Epithelial cell of esophagus (primary cell): Measurements from ENCODE around the gene DLGAP1.
A peak's percentile ranks its signal among the peaks of the same experiment; 100 is the strongest.

Experiments
- DNase-seq: peaks from one replicate; pipeline ENCODE4 v3.0.0; 2010; ENCODE audit warnings: low read depth
- H3K4me3 ChIP-seq: 2 replicates; pipeline ENCODE4 v1.5.1; 2011; ENCODE audit warnings: mild to moderate bottlenecking, low read length, control low read depth
- CTCF ChIP-seq: IDR thresholded peaks from 2 replicates; pipeline ENCODE4 v1.5.1; 2011; ENCODE audit warnings: low read depth, mild to moderate bottlenecking, low read length, control low read depth, inconsistent platforms; ENCODE audit not compliant: insufficient read depth; ENCODE audit errors: missing control alignments

The DLGAP1 gene

GRCh38 chr18:3814816-3815215 lies 640.3 kb downstream of the DLGAP1 start:
- peak; percentile 37 for DNase-seq
- TF ChIP-seq CTCF, result no peak
- H3K4me3 ChIP-seq, result no peak overlapping the region

DNA sequence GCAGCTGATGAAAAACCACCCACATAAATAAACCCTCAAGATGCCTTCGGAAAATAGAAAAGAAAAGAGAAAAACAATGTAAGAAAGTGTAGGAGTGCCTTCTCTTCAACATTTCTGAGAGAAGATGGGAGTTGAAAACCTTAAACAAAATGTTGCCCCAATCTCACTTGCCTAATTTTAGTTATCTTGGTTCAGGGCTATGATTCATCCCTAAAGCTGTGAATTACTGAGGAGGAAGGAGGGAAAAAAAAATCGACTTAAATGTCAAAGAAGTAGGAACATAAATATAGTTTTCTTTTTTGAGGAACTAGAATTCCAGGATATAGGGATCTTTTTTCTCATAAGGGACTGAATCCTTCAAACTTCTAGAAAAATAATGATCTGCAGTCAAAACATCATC lies 644.8 kb downstream of the DLGAP1 start:
- TF ChIP-seq CTCF, result no peak
- H3K4me3 ChIP-seq, result no peak overlapping the region
- DNase-seq, result no peak

GRCh38 chr18:3808985-3809780 lies 645.9 kb downstream of the DLGAP1 start:
- TF ChIP-seq CTCF, result no peak

GRCh38 chr18:3806656-3807055 lies 648.5 kb downstream of the DLGAP1 start:
- no peak for TF ChIP-seq CTCF
- H3K4me3 ChIP-seq, result no peak overlapping the region
- DNase-seq, result no peak

More at GRCh38 chr18:3808985-3809780, 645.9 kb downstream of the DLGAP1 start:
- H3K4me3 ChIP-seq, result no peak overlapping the region
- DNase-seq, result no peak

GRCh38 chr18:3804336-3804735 lies 650.8 kb downstream of the DLGAP1 start:
- no peak for TF ChIP-seq CTCF
- H3K4me3 ChIP-seq, result no peak overlapping the region
- no peak for DNase-seq

GRCh38 chr18:3803350-3803749 lies 651.8 kb downstream of the DLGAP1 start:
- no peak overlapping the region for H3K4me3 ChIP-seq
- DNase-seq, result no peak
- TF ChIP-seq CTCF, result no peak

GRCh38 chr18:3799515-3799914 lies 655.6 kb downstream of the DLGAP1 start:
- TF ChIP-seq CTCF, result no peak
- no peak overlapping the region for H3K4me3 ChIP-seq
- no peak for DNase-seq
